GM06990 (cell line): ENCODE results near the gene KLHL21.

Source experiments
- DNase-seq: peaks from one replicate; pipeline ENCODE4 v3.0.0-alpha.2; 2011; ENCODE audit not compliant: insufficient read length; ENCODE audit errors: extremely low read depth
- H3K27me3 ChIP-seq: replicated peaks from 2 replicates; pipeline ENCODE4 v1.6.0; 2011; ENCODE audit warnings: low read length; ENCODE audit not compliant: control insufficient read depth, insufficient read depth
- H3K36me3 ChIP-seq: 2 replicates; pipeline ENCODE4 v1.5.1; 2011; ENCODE audit warnings: low read length; ENCODE audit not compliant: control insufficient read depth, insufficient read depth
- H3K4me3 ChIP-seq: replicated peaks from 2 replicates; pipeline ENCODE4 v1.5.1; 2011; ENCODE audit warnings: low read depth, mild to moderate bottlenecking, control low read depth, low read length
- CTCF ChIP-seq: IDR thresholded peaks from 2 replicates; pipeline ENCODE4 v1.5.1; 2011; ENCODE audit warnings: low read length, control low read depth, mild to moderate bottlenecking, inconsistent platforms; ENCODE audit not compliant: insufficient read depth, poor library complexity, severe bottlenecking

The KLHL21 gene

GRCh38 chr1:6612641-6613360 lies 10.1 kb upstream of the KLHL21 start:
- no peaks in the 10 kb centered on the region for H3K27me3 ChIP-seq
- peak overlapping the region; percentile 64 for H3K4me3 ChIP-seq
- TF ChIP-seq CTCF = no peak
- DNase-seq = no peak
- no peaks in the 10 kb centered on the region; the same call in 1 of the 2 replicates for H3K36me3 ChIP-seq

GRCh38 chr1:6603915-6604558 lies 1.4 kb upstream of the KLHL21 start:
- Histone ChIP-seq H3K4me3 (peak overlapping the region; percentile 86), H3K36me3 (peaks cover 2% of the 10 kb centered on the region), H3K27me3 (no peaks in the 10 kb centered on the region)
- no peak for TF ChIP-seq CTCF
- DNase-seq = no peak

GRCh38 chr1:6603238-6603914 lies 707 bp upstream of the KLHL21 start:
- peaks cover 2% of the 10 kb centered on the region for H3K36me3 ChIP-seq
- no peaks in the 10 kb centered on the region for H3K27me3 ChIP-seq
- H3K4me3 ChIP-seq = peak overlapping the region; percentile 86
- DNase-seq = peak; percentile 67
- TF ChIP-seq CTCF = no peak

GRCh38 chr1:6601923-6602668 lies 573 bp downstream of the KLHL21 start:
- no peaks in the 10 kb centered on the region for H3K27me3 ChIP-seq
- peak overlapping the region; percentile 86 for H3K4me3 ChIP-seq
- H3K36me3 ChIP-seq = peaks cover 6% of the 10 kb centered on the region
- DNase-seq = no peak
- no peak for TF ChIP-seq CTCF

- TF ChIP-seq CTCF = no peak
- no peaks in the 10 kb centered on the region for H3K27me3 ChIP-seq
- peaks cover 10% of the 10 kb centered on the region for H3K36me3 ChIP-seq
- peak; percentile 56 for DNase-seq
- peak overlapping the region; percentile 86 for H3K4me3 ChIP-seq
Measured at GRCh38 chr1:6601049-6601922, 1.4 kb downstream of the KLHL21 start.
